Right kidney (tissue), 1 donor: ENCODE results near the gene DNAI1.
"Not testable (repeated sequence)": the region's sequence is repeated elsewhere in the genome, so short reads cannot be mapped to it uniquely, and the experiment has no call there.

Experiments
- DNase-seq: peaks from one replicate; pipeline ENCODE4 v3.0.0-alpha.2; 2016

DNAI1 gene

DNA sequence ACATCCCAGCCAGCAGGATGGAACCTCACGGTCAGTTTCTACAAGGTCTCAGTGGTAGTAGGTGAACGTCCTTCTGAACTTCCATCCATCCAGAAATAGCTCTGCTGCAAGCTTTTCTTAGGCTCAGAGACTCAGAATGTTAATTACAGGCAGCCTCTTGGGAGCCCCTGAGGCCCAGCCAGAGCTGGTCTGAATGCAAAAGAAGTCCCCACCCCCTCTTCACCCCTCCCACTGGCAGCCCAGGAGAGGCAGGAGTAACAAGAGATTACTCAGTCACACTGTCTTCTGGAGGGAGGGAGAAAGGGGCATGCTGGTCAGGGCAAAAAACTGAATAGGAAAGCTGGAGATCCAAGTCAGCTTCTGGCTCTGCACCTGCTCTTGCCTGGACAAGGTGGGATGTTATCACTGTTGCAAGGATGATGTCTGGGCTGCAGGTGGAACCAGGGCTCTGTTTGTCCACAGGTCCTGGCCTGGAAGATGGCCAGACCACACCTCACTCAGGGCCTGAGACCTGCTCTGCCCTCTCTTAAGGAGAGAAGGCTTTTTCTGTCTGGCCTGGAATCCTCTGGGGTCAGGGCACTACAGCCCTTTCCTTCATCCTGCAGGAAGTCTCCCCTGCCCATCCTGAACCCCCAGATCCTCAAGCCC, 55.1 kb downstream of the DNAI1 start:
- DNase-seq = no peak

- DNase-seq = no peak
Observed at GRCh38 chr9:34514401-34514800, 55.8 kb downstream of the DNAI1 start.

GRCh38 chr9:34514816-34515215, 56.2 kb downstream of the DNAI1 start:
- DNase-seq = no peak

DNA sequence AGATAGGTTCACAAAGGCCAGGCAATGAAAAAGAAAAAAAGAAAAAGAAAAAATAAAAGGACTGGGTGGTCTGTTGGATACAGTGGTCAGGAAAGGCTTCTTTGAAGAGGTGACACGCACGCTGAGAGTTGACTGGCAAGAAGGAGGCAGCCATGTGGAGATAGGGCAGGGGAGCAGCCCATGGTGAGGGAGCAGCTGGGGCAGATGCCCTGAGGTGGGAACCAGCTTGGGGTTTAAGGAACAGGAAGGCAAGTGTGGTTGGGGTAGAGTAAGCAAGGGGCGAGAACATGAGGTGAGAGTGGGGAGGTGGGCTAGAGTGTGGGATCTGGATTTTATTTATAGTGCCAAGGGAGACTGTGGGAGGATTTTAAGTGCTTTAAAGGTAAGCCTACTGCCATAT, 57.4 kb downstream of the DNAI1 start:
- DNase-seq = no peak

DNA sequence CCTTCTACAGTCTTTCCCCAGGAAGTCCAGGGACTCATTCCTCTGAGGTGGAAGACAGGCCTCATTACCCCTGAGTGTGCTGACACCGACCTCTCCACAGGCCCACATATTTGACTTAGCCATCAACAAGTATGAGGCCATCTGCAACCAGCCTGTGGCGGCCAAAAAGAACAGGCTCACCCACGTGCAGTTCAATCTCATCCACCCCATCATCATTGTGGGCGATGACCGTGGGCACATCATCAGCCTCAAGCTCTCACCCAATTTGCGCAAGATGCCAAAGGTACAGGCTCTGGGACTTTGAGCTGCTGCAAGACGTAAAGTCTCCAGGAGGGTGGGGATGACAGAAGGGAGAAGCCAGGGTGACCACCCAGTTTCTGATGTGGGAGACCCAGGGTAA, 58.6 kb downstream of the DNAI1 start:
- DNase-seq = no peak

DNA sequence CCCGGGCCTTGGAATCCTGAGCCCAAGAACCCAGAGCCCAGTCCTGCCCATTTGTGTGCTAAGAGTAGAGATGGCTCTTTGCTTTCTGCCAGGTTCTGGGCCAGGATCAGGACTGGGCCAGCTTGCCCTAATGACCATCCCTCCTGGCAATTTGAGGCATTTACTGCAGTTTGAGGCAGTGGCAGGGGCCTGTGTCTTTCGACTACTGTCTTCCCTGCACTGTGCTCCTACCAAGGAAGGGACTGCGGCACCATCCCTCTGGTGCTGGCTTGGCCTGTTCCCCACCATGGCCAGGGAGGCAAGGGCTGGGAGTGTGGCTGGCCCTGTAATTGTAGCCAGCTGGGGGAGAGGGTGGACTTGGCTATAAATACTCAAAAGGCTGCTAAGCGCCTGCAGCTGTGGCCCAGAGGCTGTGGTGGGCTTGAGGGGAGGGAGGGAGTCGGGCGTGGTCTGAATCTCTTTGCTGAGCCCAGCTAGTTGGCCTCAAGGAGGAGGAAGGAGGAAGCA, 59.6 kb downstream of the DNAI1 start:
- no peak for DNase-seq

DNA sequence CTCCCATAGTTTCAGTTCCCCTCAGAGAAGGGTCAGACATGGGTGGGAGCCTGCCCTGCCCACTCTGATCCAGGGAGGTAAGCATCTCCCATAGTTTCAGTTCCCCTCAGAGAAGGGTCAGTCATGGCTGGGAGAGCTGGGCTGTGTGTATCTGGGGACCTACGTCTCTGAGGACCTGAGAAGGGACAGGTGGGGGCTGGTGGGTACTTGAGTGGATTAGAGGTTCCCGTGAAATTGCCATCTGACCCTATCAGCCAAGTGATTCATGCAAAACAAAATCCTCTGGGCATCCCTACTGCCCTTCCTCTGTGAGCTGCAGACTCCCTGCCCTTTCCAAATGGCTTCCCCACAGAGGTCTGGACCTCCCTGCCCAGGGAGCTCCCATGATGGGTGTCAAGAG, 60.3 kb downstream of the DNAI1 start:
- no peak for DNase-seq

DNA sequence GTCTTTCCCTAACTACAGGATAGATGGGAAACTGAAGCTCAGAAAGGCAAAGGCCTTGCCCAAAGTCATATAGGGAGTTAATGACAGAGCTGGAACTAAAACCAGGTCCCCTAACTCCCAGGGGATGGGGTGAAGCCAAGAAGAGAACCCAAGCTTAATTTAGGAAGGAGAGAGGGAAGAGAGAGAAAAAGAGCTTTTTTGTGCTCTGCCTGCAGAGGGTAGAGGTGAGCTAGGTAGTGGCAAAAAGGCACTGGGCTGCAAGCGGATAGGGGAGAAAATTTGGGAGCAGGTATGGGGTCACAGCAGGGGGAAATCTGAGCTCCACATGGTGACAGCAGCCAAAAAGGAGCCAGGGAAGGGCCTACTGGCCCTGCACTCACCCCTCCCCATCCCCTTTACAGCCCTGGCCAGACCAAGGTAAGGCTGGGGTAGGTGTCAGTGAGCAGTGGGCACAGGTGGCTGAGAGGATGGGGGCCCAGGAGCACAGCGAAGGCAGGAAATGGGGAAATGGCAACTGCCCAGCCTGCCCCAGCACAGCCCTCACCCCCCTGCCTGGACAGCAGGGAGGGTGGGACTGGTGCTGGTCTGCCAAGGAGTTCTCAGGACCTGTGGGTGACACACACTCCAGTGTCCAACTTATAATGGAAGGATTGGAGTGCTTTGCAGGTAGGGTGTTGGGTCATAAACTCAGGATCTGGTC, 60.9 kb downstream of the DNAI1 start:
- no peak for DNase-seq

GRCh38 chr9:34520096-34520495, 61.5 kb downstream of the DNAI1 start:
- DNase-seq = no peak

GRCh38 chr9:34520505-34521385, 62.1 kb downstream of the DNAI1 start:
- DNase-seq = no peak

GRCh38 chr9:34521406-34522045, 62.9 kb downstream of the DNAI1 start:
- no peak for DNase-seq

GRCh38 chr9:34522091-34522887, 63.7 kb downstream of the DNAI1 start:
- peak; percentile 49 for DNase-seq

GRCh38 chr9:34522971-34523797, 64.6 kb downstream of the DNAI1 start, which contains the start of gene ENHO:
TSS of gene ENHO (minus strand) at chr9:34522990. CDS start at chr9:34521695, 1,295 bp downstream.
- DNase-seq = peak; percentile 89

DNA sequence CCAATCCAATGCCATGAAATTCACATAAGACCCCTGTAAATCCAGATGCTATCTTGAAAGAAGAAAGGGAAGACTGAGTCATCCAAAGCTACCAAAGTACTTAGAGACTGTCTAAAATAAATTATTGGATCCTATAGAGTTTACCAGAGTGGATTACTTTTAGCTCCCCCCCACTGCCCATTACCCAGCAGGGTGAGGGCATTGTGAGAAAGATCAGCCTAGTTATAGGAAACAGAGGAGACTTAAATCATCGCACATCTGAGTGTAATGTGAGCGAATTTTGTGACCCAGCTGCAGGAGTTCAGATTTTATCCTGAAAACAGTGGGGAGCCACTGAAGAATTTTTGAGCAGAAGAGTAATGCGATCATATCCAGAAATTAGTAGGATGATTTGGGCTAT, 65.7 kb downstream of the DNAI1 start:
- no peak for DNase-seq

DNA sequence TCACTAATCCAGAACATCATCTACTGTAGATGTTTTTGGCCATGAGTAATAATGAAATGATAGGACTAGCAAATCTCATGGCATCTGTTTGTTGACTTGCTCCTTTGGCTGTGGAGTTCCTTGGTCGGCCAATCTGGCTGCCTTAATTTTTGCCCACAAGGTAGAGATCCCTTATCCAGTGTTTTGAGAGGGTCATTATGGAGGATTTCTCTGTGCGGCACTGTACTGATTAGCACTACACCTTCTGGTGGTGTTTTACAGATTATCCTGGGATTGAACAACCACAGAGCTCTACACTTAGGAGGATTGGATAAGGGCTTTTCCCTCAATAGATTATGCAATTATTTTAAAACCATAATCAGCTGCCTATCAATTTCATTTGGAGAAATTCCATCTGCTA, 67.4 kb downstream of the DNAI1 start:
- no peak for DNase-seq

GRCh38 chr9:34532041-34532440, 73.4 kb downstream of the DNAI1 start:
- not testable (repeated sequence) for DNase-seq

DNA sequence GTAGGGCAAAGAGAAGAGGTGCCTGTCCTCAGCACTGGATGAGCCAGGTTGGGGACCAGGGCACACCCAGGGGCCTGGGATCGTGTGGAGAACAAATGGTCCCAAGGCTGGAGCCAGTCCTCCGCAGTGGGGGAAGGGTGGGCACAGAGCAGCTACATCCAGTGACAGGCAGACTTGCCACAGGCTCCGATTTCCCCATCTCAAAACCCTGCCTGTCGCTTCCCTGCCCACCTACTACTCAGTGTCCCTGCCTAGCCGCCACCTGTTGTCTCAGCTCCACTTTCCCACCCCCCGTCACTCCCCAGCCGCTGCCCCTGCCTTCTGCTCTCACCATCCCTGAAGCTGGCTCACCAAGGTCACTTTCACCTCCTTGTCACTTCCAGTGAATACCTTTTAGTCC, 78.1 kb downstream of the DNAI1 start:
- DNase-seq = no peak

- DNase-seq = no peak
Observed at GRCh38 chr9:34540827-34541226, 82.2 kb downstream of the DNAI1 start.

- DNase-seq = no peak
Observed at GRCh38 chr9:34541540-34541939, 82.9 kb downstream of the DNAI1 start.

- DNase-seq = no peak
Observed at GRCh38 chr9:34544035-34544434, 85.4 kb downstream of the DNAI1 start.

- no peak for DNase-seq
Observed at GRCh38 chr9:34545497-34545896, 86.9 kb downstream of the DNAI1 start.
